Stimulated activated naive CD8-positive, alpha-beta T cell treated with anti-CD3 and anti-CD28 coated beads, Interleukin-15, amount 100 ng/mL, for 72 hours (primary cell): ENCODE results near the gene LSM3.

ENCODE experiments used
- ATAC-seq: fragments of 150-1000 bp; cut with Tn5 transposase; 2 replicates; pipeline ENCODE4 v1.10.0; 2021; ENCODE audit warnings: mild to moderate bottlenecking, moderate library complexity
- DNase-seq, 2 donors: peaks; one replicate each; pipeline ENCODE4 v3.0.0; 2021 to 2022
- H3K27ac Mint-ChIP-seq, 2 donors: one replicate each; pipeline ENCODE4 v1.8.0; 2022; ENCODE audit warnings: mild to moderate bottlenecking in 2 of 2, mixed read lengths in 2 of 2, moderate library complexity in 2 of 2
- H3K27me3 Mint-ChIP-seq: one replicate; pipeline ENCODE4 v1.8.0; 2022; ENCODE audit warnings: mixed read lengths
- H3K4me1 Mint-ChIP-seq: one replicate; pipeline ENCODE4 v1.8.0; 2022; ENCODE audit warnings: mild to moderate bottlenecking, mixed read lengths
- H3K4me3 Mint-ChIP-seq, 2 donors: one replicate each; pipeline ENCODE4 v1.8.0; 2022; ENCODE audit warnings: mild to moderate bottlenecking in 2 of 2, mixed read lengths in 2 of 2, moderate library complexity in 1 of 2
- H3K9me3 Mint-ChIP-seq, 2 donors: one replicate each; pipeline ENCODE4 v1.8.0; 2022; ENCODE audit warnings: mixed read lengths in 2 of 2

Gene LSM3

GRCh38 chr3:14178247-14179113, at the start of gene LSM3, which contains the start of gene XPC:
TSS of gene LSM3 (plus strand) at chr3:14178817. CDS start at chr3:14178861, 44 bp downstream.
TSS of gene XPC (minus strand) at chr3:14178601. CDS start at chr3:14178568, 33 bp downstream.
- peak within 1 kb of the TSS; percentile 97 to 100 for H3K4me3 Mint-ChIP-seq
- H3K27ac Mint-ChIP-seq = peak within 1 kb of the TSS; percentile 99 to 100
- peak; percentile 92 for ATAC-seq
- H3K9me3 Mint-ChIP-seq = no peaks in the 10 kb centered on the region
- H3K4me1 Mint-ChIP-seq = peaks cover 73% of the 10 kb centered on the region
- DNase-seq = peak; percentile 98
- no peaks in the 10 kb centered on the region for H3K27me3 Mint-ChIP-seq

GRCh38 chr3:14129296-14129695, 49.3 kb upstream of the LSM3 start:
- Mint-ChIP-seq H3K4me1 (peaks cover 29% of the 10 kb centered on the region), H3K27ac (no peak overlapping the region), H3K4me3 (no peak overlapping the region), H3K27me3 (no peaks in the 10 kb centered on the region), H3K9me3 (no peaks in the 10 kb centered on the region)
- DNase-seq = no peak
- no peak for ATAC-seq

- Mint-ChIP-seq H3K4me1 (peaks cover 29% of the 10 kb centered on the region), H3K9me3 (no peaks in the 10 kb centered on the region), H3K27ac (peak overlapping the region; percentile 65 to 79), H3K27me3 (no peaks in the 10 kb centered on the region), H3K4me3 (no peak overlapping the region)
- ATAC-seq (no peak), DNase-seq (no peak)
These were observed 48.4 kb upstream of the LSM3 start for GRCh38 chr3:14130230-14130629.

GRCh38 chr3:14130707-14131106, 47.9 kb upstream of the LSM3 start:
- ATAC-seq = no peak
- DNase-seq = no peak
- peaks cover 28% of the 10 kb centered on the region for H3K4me1 Mint-ChIP-seq
- H3K4me3 Mint-ChIP-seq = no peak overlapping the region
- no peak overlapping the region for H3K27ac Mint-ChIP-seq
- no peaks in the 10 kb centered on the region for H3K27me3 Mint-ChIP-seq
- H3K9me3 Mint-ChIP-seq = no peaks in the 10 kb centered on the region

- no peak for ATAC-seq
- Mint-ChIP-seq H3K9me3 (no peaks in the 10 kb centered on the region), H3K4me3 (no peak overlapping the region)
These were observed 47.5 kb upstream of the LSM3 start for GRCh38 chr3:14131134-14131533.

GRCh38 chr3:14132120-14132519, 46.5 kb upstream of the LSM3 start:
- Mint-ChIP-seq H3K27me3 (no peaks in the 10 kb centered on the region), H3K27ac (no peak overlapping the region), H3K9me3 (no peaks in the 10 kb centered on the region), H3K4me1 (peaks cover 14% of the 10 kb centered on the region), H3K4me3 (no peak overlapping the region)
- no peak for ATAC-seq
- no peak for DNase-seq

More at GRCh38 chr3:14131134-14131533, 47.5 kb upstream of the LSM3 start:
- Mint-ChIP-seq H3K4me1 (peaks cover 24% of the 10 kb centered on the region), H3K27me3 (no peaks in the 10 kb centered on the region), H3K27ac (no peak overlapping the region)
- no peak for DNase-seq

GRCh38 chr3:14132689-14133088, 45.9 kb upstream of the LSM3 start:
- H3K4me1 Mint-ChIP-seq = peaks cover 9% of the 10 kb centered on the region
- H3K9me3 Mint-ChIP-seq = no peaks in the 10 kb centered on the region
- no peak overlapping the region for H3K27ac Mint-ChIP-seq
- no peak for ATAC-seq
- no peak for DNase-seq
- no peak overlapping the region for H3K4me3 Mint-ChIP-seq
- H3K27me3 Mint-ChIP-seq = no peaks in the 10 kb centered on the region

- Mint-ChIP-seq H3K4me1 (peaks cover 3% of the 10 kb centered on the region), H3K27me3 (no peaks in the 10 kb centered on the region), H3K27ac (peak overlapping the region in 1 of 2 donors; percentile 69), H3K9me3 (no peaks in the 10 kb centered on the region), H3K4me3 (no peak overlapping the region)
- no peak for ATAC-seq
- no peak for DNase-seq
These were observed 45.3 kb upstream of the LSM3 start for GRCh38 chr3:14133188-14133800.

- no peaks in the 10 kb centered on the region for H3K4me1 Mint-ChIP-seq
- ATAC-seq (no peak), DNase-seq (no peak)
- no peak overlapping the region for H3K4me3 Mint-ChIP-seq
- H3K9me3 Mint-ChIP-seq = no peaks in the 10 kb centered on the region
- no peak overlapping the region for H3K27ac Mint-ChIP-seq
- no peaks in the 10 kb centered on the region for H3K27me3 Mint-ChIP-seq
These were observed 44.7 kb upstream of the LSM3 start for GRCh38 chr3:14133876-14134275.

GRCh38 chr3:14134291-14134690, 44.3 kb upstream of the LSM3 start:
- Mint-ChIP-seq H3K27ac (peak overlapping the region in 1 of 2 donors; percentile 6), H3K9me3 (no peaks in the 10 kb centered on the region), H3K27me3 (no peaks in the 10 kb centered on the region), H3K4me3 (no peak overlapping the region), H3K4me1 (no peaks in the 10 kb centered on the region)
- no peak for ATAC-seq
- DNase-seq = no peak

GRCh38 chr3:14135581-14135980, 43.0 kb upstream of the LSM3 start:
- H3K4me1 Mint-ChIP-seq = no peaks in the 10 kb centered on the region
- no peak for ATAC-seq
- no peaks in the 10 kb centered on the region for H3K27me3 Mint-ChIP-seq

GRCh38 chr3:14137004-14137403, 41.6 kb upstream of the LSM3 start:
- Mint-ChIP-seq H3K27me3 (no peaks in the 10 kb centered on the region), H3K4me1 (peaks cover 11% of the 10 kb centered on the region), H3K4me3 (no peak overlapping the region), H3K9me3 (no peaks in the 10 kb centered on the region), H3K27ac (peak overlapping the region in 1 of 2 donors; percentile 42)
- ATAC-seq (no peak), DNase-seq (no peak)

More at GRCh38 chr3:14135581-14135980, 43.0 kb upstream of the LSM3 start:
- Mint-ChIP-seq H3K27ac (peak overlapping the region; percentile 30 to 75), H3K9me3 (no peaks in the 10 kb centered on the region), H3K4me3 (no peak overlapping the region)
- no peak for DNase-seq

- no peaks in the 10 kb centered on the region for H3K27me3 Mint-ChIP-seq
- no peak for DNase-seq
- peaks cover 15% of the 10 kb centered on the region for H3K4me1 Mint-ChIP-seq
- peak overlapping the region in 1 of 2 donors; percentile 42 for H3K27ac Mint-ChIP-seq
- H3K4me3 Mint-ChIP-seq = no peak overlapping the region
- no peaks in the 10 kb centered on the region for H3K9me3 Mint-ChIP-seq
- no peak for ATAC-seq
These were observed 41.2 kb upstream of the LSM3 start for GRCh38 chr3:14137445-14137844.

- Mint-ChIP-seq H3K4me1 (peaks cover 23% of the 10 kb centered on the region), H3K4me3 (no peak overlapping the region), H3K9me3 (no peaks in the 10 kb centered on the region), H3K27ac (peak overlapping the region; percentile 66 to 81), H3K27me3 (no peaks in the 10 kb centered on the region)
- DNase-seq (no peak), ATAC-seq (no peak)
These were observed 40.3 kb upstream of the LSM3 start for GRCh38 chr3:14138109-14138877.

- Mint-ChIP-seq H3K27me3 (no peaks in the 10 kb centered on the region), H3K27ac (peak overlapping the region; percentile 50 to 55), H3K4me3 (no peak overlapping the region), H3K4me1 (peaks cover 26% of the 10 kb centered on the region), H3K9me3 (no peaks in the 10 kb centered on the region)
- ATAC-seq = no peak
- no peak for DNase-seq
These were observed 39.5 kb upstream of the LSM3 start for GRCh38 chr3:14138878-14139655.
